Erythroblast (primary cell): ENCODE measurements around the gene TEAD4.

Experiments
- GATA1 ChIP-seq: IDR thresholded peaks from 2 replicates; pipeline ENCODE4 v1.6.1; 2011; ENCODE audit warnings: low read depth, mild to moderate bottlenecking, control low read depth, low read length, moderate library complexity
- POLR2A ChIP-seq: IDR thresholded peaks from 2 replicates; pipeline ENCODE4 v1.6.1; 2011; ENCODE audit warnings: mild to moderate bottlenecking, low read length

DNA sequence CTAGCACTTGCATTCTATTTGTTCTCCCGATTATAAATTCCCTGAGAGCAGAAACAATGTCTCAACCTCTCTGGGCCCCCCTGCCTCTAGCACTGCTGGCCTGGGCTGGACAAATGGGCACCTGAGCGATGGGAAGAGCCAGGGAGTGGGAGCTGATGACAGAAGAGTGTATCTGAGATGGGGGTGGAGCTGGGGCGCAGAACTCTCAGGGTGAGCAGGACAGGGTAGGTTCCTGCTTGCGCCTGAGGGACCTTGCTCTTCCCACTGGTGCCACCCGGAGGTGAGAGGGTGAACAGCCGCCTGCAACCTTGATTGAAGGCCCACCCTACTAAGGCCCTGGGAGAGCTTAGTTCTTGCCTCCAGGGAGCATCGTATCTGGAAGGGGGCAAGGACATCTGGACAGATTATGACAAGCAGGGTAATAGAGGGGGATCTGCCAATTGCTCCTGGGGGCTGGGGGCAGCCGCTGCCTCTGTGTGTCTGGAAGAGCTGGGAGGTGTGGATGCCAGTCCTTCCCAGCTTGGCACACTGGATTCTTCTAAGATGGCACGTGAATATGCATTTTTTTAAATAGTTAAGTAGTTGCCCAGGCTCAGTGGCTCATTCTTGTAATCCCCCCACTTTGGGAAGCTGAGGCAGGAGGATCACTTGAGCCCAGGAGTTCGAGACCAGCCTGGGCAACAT, 75.0 kb downstream of the TEAD4 start:
- TF ChIP-seq POLR2A = no peak
- no peak for TF ChIP-seq GATA1
